NOMO-1 (cell line): Measurements from ENCODE around the gene CALCOCO1.

Experiments used
- DNase-seq, 2 experiments: peaks; one replicate each; lab custom pipeline; 2025; ENCODE audit not compliant: unreplicated experiment in 2 of 2; lab: John Stamatoyannopoulos, UW

The CALCOCO1 gene

GRCh38 chr12:53670308-53670707, 56.9 kb downstream of the CALCOCO1 start:
- DNase-seq, result no peak

- no peak for DNase-seq
Measured at GRCh38 chr12:53667080-53667479, 60.2 kb downstream of the CALCOCO1 start.

DNA sequence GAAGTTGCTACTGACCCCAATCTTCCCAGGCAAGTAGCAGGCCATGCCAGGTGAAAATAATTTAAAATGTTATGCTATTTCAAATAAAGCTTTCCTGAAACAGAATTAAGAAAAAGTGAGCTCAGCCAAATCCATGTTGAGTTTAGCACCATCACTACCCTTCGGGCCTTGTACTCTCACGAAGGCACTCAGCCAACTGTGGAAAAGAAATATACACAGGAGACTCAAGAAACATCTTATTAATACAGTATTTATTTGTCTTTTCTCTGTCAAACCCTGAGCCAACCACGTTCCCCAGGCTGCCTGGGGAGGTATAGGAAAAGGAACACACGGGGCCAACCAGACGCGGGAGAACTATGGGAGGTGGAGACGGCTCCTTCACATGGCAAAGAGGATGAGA, 62.3 kb downstream of the CALCOCO1 start:
- no peak for DNase-seq

DNA sequence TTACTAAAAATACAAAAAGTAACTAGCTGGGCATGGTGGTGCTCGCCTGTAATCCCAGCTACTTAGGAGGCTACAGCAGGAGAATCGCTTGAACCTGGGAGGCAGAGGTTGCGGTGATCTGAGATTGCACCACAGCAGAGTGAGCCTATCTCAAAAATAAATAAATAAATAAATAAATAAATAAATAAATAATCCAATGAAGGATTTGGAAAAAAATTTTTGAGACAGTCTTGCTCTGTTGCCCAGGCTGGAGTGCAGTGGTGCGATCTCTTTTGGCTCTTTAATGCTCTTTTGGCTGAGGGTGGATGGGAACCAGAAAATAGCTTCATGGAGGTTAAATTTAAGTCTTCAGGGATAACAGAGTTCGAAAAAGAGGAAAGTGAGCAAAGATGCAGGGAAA, 63.1 kb downstream of the CALCOCO1 start:
- no peak for DNase-seq

GRCh38 chr12:53660041-53660440, 67.2 kb downstream of the CALCOCO1 start:
- DNase-seq, result no peak

- DNase-seq, result no peak
Measured at GRCh38 chr12:53659571-53659981, 67.7 kb downstream of the CALCOCO1 start.

DNA sequence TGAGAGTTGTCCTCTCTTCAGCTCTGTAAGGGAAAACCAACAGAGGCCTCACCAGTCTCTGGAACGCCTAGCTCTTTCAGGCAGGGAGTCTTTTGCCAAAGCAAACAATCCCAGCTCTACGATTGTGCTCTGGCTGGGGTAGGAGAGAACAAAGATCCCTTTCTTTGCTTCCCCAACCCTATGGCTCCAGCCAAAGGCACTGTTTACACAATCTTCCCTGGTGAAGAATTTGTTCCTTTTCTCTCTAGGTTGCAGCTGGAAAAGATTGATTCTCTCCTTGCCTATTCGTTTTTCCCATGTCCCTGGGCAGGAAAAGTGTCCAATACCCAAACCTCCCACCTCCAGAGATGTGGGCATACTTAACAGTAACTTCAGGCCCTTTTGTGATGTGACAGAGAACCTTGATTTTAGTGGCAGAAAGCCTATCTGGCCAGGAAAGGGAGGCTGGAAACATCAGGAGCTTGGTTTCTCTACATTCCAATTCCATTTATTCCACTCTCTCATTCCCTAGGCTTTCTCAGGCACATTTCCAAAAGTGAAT, 68.2 kb downstream of the CALCOCO1 start:
- no peak for DNase-seq
